ENCODE results near the gene CD276.

- TF ChIP-seq EZH2phosphoT487 (IDR thresholded peaks at IDR 0.05; ENCODE audit: borderline replicate concordance, low read depth, low read length), result no peak
- no peak for TF ChIP-seq CTCF (conservative IDR thresholded peaks at IDR 0.05; ENCODE audit: low read length)
Observed at GRCh38 chr15:73712107-73712506, 27.9 kb downstream of the CD276 start.

Measured in OCI-LY7 (cell line).